HG03159 (cell line): Measurements from ENCODE around the gene SKI.

Experiments used
- ATAC-seq: cut with Tn5 transposase; IDR thresholded peaks from one replicate; pipeline ENCODE4 v1.9.1; 2021; ENCODE audit warnings: mild to moderate bottlenecking, moderate library complexity; ENCODE audit not compliant: unreplicated experiment

The SKI gene

DNA sequence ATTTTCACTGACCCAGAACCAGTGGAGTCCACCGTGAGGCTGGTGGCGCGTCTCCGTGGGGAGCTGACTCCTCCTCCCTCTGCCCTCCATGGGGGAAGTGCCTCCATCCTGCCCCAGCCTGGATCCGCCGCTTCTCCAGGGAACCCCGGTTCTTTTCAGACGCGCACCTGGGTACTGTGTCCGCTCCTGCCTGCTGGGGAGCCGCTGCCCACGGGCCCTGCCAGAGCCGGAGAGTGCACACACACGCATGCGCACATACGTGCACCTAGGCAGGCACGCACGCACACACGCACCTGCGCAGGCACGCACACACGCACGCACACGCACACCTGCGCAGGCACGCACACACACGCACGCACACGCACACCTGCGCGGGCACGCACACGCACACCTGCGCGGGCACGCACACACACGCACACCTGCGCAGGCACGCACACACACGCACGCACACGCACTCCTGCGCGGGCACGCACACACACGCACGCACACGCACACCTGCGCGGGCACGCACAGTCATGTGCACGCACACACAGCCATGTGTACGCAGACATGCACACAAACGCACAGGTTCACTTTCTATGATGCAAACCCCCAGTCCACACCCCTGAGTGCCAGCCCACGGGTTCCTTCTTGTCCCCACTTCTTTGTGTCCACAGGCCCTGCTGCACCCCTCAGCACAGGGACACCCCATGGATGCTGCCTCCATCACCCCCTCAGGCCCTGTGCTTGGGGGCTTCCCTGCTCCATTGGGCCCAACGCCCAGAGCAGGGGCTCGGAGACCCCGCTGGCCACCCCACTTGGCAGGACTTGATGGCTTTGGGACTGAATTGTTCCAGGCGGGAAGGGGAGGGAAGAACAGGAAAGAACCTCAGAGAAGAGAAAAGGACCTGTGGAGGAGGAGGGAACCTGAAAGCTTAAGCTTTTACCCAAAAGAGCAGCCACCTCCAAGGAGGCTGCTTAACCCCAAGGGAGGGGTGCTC lies 120.5 kb downstream of the SKI start:
- ATAC-seq = no peak

GRCh38 chr1:2349806-2350205 lies 121.7 kb downstream of the SKI start:
- ATAC-seq = no peak

GRCh38 chr1:2350501-2350900 lies 122.4 kb downstream of the SKI start:
- no peak for ATAC-seq

GRCh38 chr1:2350911-2351655 lies 123.0 kb downstream of the SKI start:
- no peak for ATAC-seq

DNA sequence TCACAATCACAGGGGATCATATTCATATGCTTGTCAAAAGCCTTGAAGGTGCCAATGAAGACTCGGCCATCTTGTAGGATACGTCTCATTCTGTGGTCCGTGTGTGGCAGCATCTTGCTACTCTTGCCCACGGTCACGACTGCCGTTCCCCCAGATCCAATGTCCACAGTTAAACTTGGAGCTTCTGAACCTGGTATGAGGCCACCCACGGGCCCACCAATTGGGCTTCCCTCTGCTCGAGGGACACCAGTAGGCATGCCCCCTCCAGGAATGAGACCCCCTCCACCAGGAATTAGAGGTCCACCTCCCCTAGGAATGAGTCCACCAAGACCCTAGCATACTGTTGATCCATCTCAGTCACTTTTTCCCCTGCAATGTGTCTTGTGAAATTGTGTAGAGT lies 123.6 kb downstream of the SKI start:
- no peak for ATAC-seq

GRCh38 chr1:2352341-2352896 lies 124.3 kb downstream of the SKI start:
- ATAC-seq = no peak

DNA sequence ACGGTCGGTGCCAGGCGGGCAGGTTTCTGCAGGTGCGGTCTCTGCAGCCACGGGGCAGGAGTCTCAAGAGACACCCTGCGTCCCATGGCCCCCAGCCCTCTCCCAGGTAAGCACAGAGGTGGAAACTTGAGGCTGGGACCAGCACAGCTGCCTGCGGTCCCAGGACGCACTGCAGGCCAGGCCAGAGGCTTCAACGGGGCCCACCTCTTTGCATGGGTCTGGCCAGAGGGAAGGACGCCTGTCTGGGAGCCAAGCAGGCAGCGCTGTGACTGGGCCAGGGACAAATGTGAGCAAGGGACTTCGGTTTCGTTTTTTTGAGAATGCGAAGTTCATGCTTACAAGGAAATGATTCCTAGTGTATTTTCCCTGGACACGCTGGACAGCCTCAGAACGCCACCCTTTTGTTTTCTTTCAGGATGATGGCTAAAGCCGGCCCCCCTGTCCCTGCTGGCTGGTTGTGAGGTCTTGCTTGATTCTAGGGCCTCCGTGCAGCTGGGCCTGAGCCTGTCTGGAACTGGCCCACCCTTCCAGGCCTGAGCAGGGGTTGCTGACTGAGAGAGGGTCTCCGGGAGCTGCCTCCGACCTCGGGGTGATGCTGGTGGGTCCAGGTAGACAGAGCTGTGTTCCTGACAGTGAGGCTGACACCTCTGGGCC lies 124.9 kb downstream of the SKI start:
- ATAC-seq = no peak

DNA sequence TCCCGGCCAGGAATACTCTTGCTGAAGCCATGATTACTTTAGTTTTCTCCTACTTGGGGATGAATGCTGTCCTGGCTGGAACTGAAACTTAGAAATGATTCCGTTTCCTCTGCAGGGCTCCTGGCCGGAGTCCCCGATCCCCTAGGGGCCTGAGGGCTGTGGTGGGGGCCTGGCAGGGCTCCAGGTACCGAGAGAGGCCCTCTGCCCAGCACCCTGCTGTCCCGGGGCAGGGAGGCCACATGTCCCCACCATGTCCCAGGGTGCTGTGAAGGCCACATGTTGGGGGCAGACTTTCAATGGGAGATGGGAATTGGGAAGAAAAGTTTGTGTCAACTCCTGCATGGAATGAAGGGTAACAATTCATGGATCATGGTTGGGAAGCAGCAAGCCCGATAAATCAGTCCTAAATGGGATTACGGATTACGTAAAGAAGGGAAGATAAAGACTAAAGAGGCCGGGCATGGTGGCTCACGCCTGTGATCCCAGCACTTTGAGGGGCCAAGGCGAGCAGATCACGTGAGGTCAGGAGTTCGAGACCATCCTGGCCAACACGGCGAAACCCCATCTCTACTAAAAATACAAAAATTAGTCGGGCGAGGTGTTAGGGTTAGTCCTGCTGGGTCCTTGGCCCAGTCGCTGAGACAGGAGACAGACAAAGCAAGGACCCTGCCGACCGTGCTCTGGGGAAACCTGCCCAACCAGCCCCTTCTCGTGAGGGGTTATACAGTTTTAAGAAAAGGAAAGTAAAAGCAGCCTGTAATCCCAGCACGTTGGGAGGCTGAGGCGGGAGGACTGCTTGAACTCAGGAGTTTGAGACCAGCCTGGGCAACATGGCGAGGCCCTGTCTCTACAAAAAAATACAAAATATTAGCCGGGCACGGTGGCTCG lies 125.7 kb downstream of the SKI start:
- no peak for ATAC-seq

- ATAC-seq = no peak
Measured at GRCh38 chr1:2354511-2355372, 126.6 kb downstream of the SKI start.

- no peak for ATAC-seq
Measured at GRCh38 chr1:2355373-2356261, 127.5 kb downstream of the SKI start.

GRCh38 chr1:2356401-2356800 lies 128.3 kb downstream of the SKI start:
- no peak for ATAC-seq

- no peak for ATAC-seq
Measured at GRCh38 chr1:2356911-2357845, 129.1 kb downstream of the SKI start.

DNA sequence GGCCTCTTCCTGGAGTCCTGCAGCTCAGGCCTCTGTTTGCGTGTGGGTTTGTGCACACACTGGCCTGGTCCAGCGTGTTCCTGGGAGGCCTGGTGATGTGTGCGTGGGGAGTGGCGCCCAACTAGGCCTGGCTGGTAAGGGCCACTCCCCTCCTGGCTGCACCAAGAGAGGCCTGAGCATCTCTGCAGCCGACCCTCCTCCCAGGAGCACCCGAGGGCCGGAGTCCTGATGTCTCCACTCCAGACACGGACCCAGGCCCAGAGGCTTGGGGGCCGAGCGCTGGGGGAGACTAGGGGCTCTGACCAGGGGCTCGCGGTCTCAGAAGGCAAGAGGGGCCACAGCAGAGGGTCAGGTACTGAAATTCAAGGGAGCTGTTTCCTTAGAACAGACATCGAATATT lies 130.0 kb downstream of the SKI start:
- ATAC-seq = no peak

DNA sequence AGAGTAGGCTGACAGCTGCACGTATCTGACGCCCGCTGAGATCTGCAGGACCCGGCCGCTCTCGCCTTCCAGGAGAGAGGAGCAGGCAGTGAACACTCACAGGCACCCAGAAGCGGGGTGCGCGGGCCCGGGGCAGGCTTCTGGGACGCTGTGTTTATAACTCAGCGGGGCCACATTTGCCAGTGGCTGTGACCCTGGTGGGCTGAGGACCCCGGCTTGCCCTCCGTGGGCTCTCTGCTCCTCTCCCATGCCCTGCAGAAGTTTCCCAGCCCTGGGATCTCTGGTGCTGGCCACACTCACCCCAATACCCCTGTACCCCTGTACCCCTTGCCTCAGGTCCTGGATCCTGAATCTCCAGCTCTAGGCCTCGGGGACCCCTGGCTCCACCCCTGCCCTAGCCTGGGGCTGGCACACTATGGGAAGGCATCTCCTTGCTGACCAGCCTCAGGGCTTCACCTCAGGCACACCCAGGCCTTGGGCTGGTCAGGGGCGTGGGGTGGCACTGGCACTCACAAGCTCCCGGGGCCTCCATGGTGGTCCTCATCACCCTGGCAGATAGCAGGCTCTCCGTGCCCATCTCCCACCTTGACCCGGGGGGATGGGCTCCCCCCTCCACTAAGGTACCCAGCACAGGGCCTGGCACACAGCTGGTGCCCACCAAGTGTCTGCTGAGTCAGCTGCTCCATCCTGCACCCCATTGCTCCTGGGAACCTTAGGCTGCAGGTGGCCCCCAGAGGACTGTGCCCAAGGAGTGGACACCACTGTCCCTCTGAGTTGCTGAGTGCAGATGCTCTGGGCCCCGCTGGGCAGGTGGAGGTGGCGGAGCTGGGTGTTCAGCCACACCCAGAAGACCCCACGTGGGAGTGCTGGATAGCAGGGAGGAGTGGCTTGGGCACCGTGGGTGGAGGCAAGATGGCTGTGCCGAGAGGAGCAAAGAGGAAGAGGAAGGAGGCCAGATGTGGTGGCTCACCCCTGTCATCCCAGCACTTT lies 130.8 kb downstream of the SKI start:
- ATAC-seq = no peak
